ENCODE data around the gene ATP9A.
A peak's percentile ranks its signal among the peaks of the same experiment; 100 is the strongest.
"Not testable (repeated sequence)": the region's sequence is repeated elsewhere in the genome, so short reads cannot be mapped to it uniquely, and the experiment has no call there.

ATP9A gene

GRCh38 chr20:51656726-51657260 is 111.4 kb downstream of the ATP9A start:
- Histone ChIP-seq H2BK5ac (ENCODE audit: low read length) (no peak overlapping the region), H3K4me2 (ENCODE audit: insufficient read depth, low read length, poor library complexity, severe bottlenecking) (no peak overlapping the region), H3K9ac (ENCODE audit: low read depth, low read length, poor library complexity) (no peak overlapping the region), H4K91ac (ENCODE audit: low read depth, low read length, poor library complexity) (no peak overlapping the region), H3K14ac (ENCODE audit: low read length) (no peak overlapping the region), H3K27ac (replicated peaks; ENCODE audit: low read length) (no peak overlapping the region), H3K4me1 (ENCODE audit: control insufficient read depth in 2 of 2, insufficient read depth in 1 of 2, low read depth in 1 of 2, low read length in 2 of 2) (peaks cover 0 to 1% of the 10 kb centered on the region in 2 donors), H3K9me3 (replicated peaks in 1 of 2; ENCODE audit: control insufficient read depth in 2 of 2, insufficient read depth in 1 of 2, low read depth in 1 of 2, low read length in 2 of 2) (no peaks in the 10 kb centered on the region), H2BK12ac (ENCODE audit: low read length) (no peak overlapping the region), H3K27me3 (ENCODE audit: control insufficient read depth in 3 of 3, insufficient read depth in 3 of 3, low read depth in 1 of 3, low read length in 3 of 3) (no peaks in the 10 kb centered on the region), H3K4me3 (ENCODE audit: low read length in 2 of 2) (peak overlapping the region in 1 of 2 donors; percentile 22), H3K36me3 (replicated peaks in 1 of 2; ENCODE audit: control insufficient read depth in 2 of 2, insufficient read depth in 2 of 2, low read length in 2 of 2) (peaks cover 0 to 56% of the 10 kb centered on the region in 2 donors), H2BK120ac (ENCODE audit: low read depth, low read length) (no peak overlapping the region), H2AFZ (ENCODE audit: low read length) (no peak overlapping the region), H2BK15ac (ENCODE audit: low read length) (no peak overlapping the region), H3K18ac (ENCODE audit: low read length) (no peak overlapping the region), H3K4ac (ENCODE audit: low read length) (no peak overlapping the region), H3K79me1 (ENCODE audit: low read depth, low read length) (no peaks in the 10 kb centered on the region), H4K8ac (ENCODE audit: low read depth, low read length) (no peak overlapping the region), H3K23ac (ENCODE audit: low read depth, low read length, poor library complexity) (no peak overlapping the region), H2AK5ac (ENCODE audit: low read depth, low read length) (no peak overlapping the region)
- no CpG with 5 or more reads among the region's 21 CpGs for WGBS, 2 donors (ENCODE audit: extremely low coverage in 2 of 2, insufficient read length in 2 of 2, insufficient replicate concordance in 1 of 2)
- no peak for DNase-seq (ENCODE audit: low spot score)

DNA sequence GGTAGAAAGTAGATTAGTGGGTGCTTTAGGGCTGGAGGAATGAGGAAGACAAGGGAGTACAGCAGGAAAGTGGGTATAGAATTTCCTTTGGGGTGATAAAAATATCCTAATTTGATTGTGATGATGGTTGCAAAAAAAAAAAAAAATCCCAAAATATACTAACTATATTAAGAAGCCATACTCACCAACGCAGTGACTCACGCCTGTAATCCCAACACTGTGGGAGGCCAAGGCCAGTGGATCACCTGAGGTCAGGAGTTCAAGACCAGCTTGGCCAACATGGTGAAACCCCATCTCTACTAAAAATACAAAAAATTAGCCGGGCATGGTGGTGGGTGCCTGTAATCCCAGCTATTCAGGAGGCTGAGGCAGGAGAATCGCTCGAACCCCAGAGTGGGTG is 112.1 kb downstream of the ATP9A start:
- H3K9ac ChIP-seq (ENCODE audit: low read depth, low read length, poor library complexity); H2BK5ac ChIP-seq (ENCODE audit: low read length); H3K14ac ChIP-seq (ENCODE audit: low read length); H3K4ac ChIP-seq (ENCODE audit: low read length); H2BK120ac ChIP-seq (ENCODE audit: low read depth, low read length); H3K4me1 ChIP-seq (ENCODE audit: control insufficient read depth in 2 of 2, insufficient read depth in 1 of 2, low read depth in 1 of 2, low read length in 2 of 2); H3K4me3 ChIP-seq (ENCODE audit: low read length in 2 of 2); H3K23ac ChIP-seq (ENCODE audit: low read depth, low read length, poor library complexity); H3K9me3 ChIP-seq (replicated peaks in 1 of 2; ENCODE audit: control insufficient read depth in 2 of 2, insufficient read depth in 1 of 2, low read depth in 1 of 2, low read length in 2 of 2); H2AK5ac ChIP-seq (ENCODE audit: low read depth, low read length); H3K4me2 ChIP-seq (ENCODE audit: insufficient read depth, low read length, poor library complexity, severe bottlenecking); H3K27me3 ChIP-seq (ENCODE audit: control insufficient read depth in 3 of 3, insufficient read depth in 3 of 3, low read depth in 1 of 3, low read length in 3 of 3); H4K91ac ChIP-seq (ENCODE audit: low read depth, low read length, poor library complexity); H2BK15ac ChIP-seq (ENCODE audit: low read length); H3K18ac ChIP-seq (ENCODE audit: low read length); H2BK12ac ChIP-seq (ENCODE audit: low read length); H3K79me1 ChIP-seq (ENCODE audit: low read depth, low read length); H2AFZ ChIP-seq (ENCODE audit: low read length); DNase-seq (ENCODE audit: low spot score); H3K27ac ChIP-seq (replicated peaks; ENCODE audit: low read length); H4K8ac ChIP-seq (ENCODE audit: low read depth, low read length): not testable (repeated sequence)
- H3K36me3 ChIP-seq (replicated peaks in 1 of 2; ENCODE audit: control insufficient read depth in 2 of 2, insufficient read depth in 2 of 2, low read length in 2 of 2): peaks cover 0 to 56% of the 10 kb centered on the region in 2 donors
- WGBS, 2 donors (ENCODE audit: extremely low coverage in 2 of 2, insufficient read length in 2 of 2, insufficient replicate concordance in 1 of 2): no CpG with 5 or more reads among the region's 5 CpGs

DNA sequence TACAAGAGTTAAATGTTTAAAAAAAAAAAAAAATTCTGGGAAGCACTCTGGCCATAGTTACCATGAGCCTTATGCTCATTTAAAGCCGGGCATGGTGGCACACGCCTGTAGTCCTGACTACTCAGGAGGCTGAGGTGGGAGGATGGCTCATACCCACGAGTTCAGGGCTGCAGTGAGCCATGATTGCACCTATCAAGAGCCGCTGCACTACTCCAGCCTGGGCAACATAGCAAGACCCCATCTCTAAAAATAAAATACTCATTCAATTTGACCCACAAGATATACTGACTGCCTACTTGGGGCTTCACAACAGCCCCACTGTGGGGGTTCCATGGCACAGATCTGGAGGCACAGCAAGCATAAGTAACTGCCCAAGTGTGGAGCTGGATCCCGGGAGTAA is 113.7 kb downstream of the ATP9A start:
- no peak overlapping the region for H3K14ac ChIP-seq (ENCODE audit: low read length)
- no peak overlapping the region for H4K91ac ChIP-seq (ENCODE audit: low read depth, low read length, poor library complexity)
- H3K36me3 ChIP-seq (replicated peaks in 1 of 2; ENCODE audit: control insufficient read depth in 2 of 2, insufficient read depth in 2 of 2, low read length in 2 of 2): peaks cover 0 to 56% of the 10 kb centered on the region in 2 donors
- H2BK15ac ChIP-seq (ENCODE audit: low read length): no peak overlapping the region
- no peak overlapping the region for H3K27ac ChIP-seq (replicated peaks; ENCODE audit: low read length)
- H3K18ac ChIP-seq (ENCODE audit: low read length): no peak overlapping the region
- no peak overlapping the region for H2AFZ ChIP-seq (ENCODE audit: low read length)
- H2BK12ac ChIP-seq (ENCODE audit: low read length): no peak overlapping the region
- no peak overlapping the region for H3K9ac ChIP-seq (ENCODE audit: low read depth, low read length, poor library complexity)
- H4K8ac ChIP-seq (ENCODE audit: low read depth, low read length): no peak overlapping the region
- H2BK5ac ChIP-seq (ENCODE audit: low read length): no peak overlapping the region
- H3K4ac ChIP-seq (ENCODE audit: low read length): no peak overlapping the region
- H3K9me3 ChIP-seq (replicated peaks in 1 of 2; ENCODE audit: control insufficient read depth in 2 of 2, insufficient read depth in 1 of 2, low read depth in 1 of 2, low read length in 2 of 2): no peaks in the 10 kb centered on the region
- WGBS, 2 donors (ENCODE audit: extremely low coverage in 2 of 2, insufficient read length in 2 of 2, insufficient replicate concordance in 1 of 2): no CpG with 5 or more reads among the region's 5 CpGs
- no peaks in the 10 kb centered on the region for H3K4me1 ChIP-seq (ENCODE audit: control insufficient read depth in 2 of 2, insufficient read depth in 1 of 2, low read depth in 1 of 2, low read length in 2 of 2)
- H3K4me3 ChIP-seq (ENCODE audit: low read length in 2 of 2): no peak overlapping the region
- no peak overlapping the region for H3K23ac ChIP-seq (ENCODE audit: low read depth, low read length, poor library complexity)
- H3K4me2 ChIP-seq (ENCODE audit: insufficient read depth, low read length, poor library complexity, severe bottlenecking): no peak overlapping the region
- H2BK120ac ChIP-seq (ENCODE audit: low read depth, low read length): no peak overlapping the region
- DNase-seq (ENCODE audit: low spot score): no peak
- H3K27me3 ChIP-seq (ENCODE audit: control insufficient read depth in 3 of 3, insufficient read depth in 3 of 3, low read depth in 1 of 3, low read length in 3 of 3): no peaks in the 10 kb centered on the region
- H2AK5ac ChIP-seq (ENCODE audit: low read depth, low read length): no peak overlapping the region
- no peaks in the 10 kb centered on the region for H3K79me1 ChIP-seq (ENCODE audit: low read depth, low read length)

DNA sequence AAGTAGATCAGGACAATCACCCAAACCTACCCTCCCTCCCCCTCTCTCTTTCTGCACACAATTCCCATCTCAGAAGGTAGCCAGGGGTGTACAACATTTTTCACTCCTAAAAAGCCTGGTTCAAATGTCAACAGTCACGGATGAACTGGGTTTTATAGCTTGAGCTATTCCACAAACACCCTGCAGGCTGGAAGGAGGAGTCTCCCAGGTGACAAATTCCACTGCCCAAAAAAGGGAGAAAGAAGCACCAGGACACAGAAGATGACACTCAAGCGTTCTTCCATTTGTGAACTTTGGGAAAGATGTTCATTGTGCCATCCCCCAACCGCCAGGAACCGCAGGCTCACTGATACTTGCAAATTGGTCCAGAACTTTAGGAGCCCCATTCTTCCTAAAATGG is 114.1 kb downstream of the ATP9A start:
- Histone ChIP-seq H3K9me3 (replicated peaks in 1 of 2; ENCODE audit: control insufficient read depth in 2 of 2, insufficient read depth in 1 of 2, low read depth in 1 of 2, low read length in 2 of 2) (no peaks in the 10 kb centered on the region), H3K23ac (ENCODE audit: low read depth, low read length, poor library complexity) (no peak overlapping the region), H2BK15ac (ENCODE audit: low read length) (no peak overlapping the region), H2BK12ac (ENCODE audit: low read length) (no peak overlapping the region), H3K4me3 (ENCODE audit: low read length in 2 of 2) (no peak overlapping the region), H3K14ac (ENCODE audit: low read length) (no peak overlapping the region), H3K4me2 (ENCODE audit: insufficient read depth, low read length, poor library complexity, severe bottlenecking) (no peak overlapping the region), H3K27me3 (ENCODE audit: control insufficient read depth in 3 of 3, insufficient read depth in 3 of 3, low read depth in 1 of 3, low read length in 3 of 3) (no peaks in the 10 kb centered on the region), H3K79me1 (ENCODE audit: low read depth, low read length) (no peaks in the 10 kb centered on the region), H4K91ac (ENCODE audit: low read depth, low read length, poor library complexity) (no peak overlapping the region), H3K27ac (replicated peaks; ENCODE audit: low read length) (no peak overlapping the region), H2BK120ac (ENCODE audit: low read depth, low read length) (no peak overlapping the region), H2AFZ (ENCODE audit: low read length) (no peak overlapping the region), H4K8ac (ENCODE audit: low read depth, low read length) (no peak overlapping the region), H2BK5ac (ENCODE audit: low read length) (no peak overlapping the region), H3K18ac (ENCODE audit: low read length) (no peak overlapping the region), H3K4me1 (ENCODE audit: control insufficient read depth in 2 of 2, insufficient read depth in 1 of 2, low read depth in 1 of 2, low read length in 2 of 2) (no peaks in the 10 kb centered on the region), H2AK5ac (ENCODE audit: low read depth, low read length) (no peak overlapping the region), H3K4ac (ENCODE audit: low read length) (no peak overlapping the region), H3K36me3 (replicated peaks in 1 of 2; ENCODE audit: control insufficient read depth in 2 of 2, insufficient read depth in 2 of 2, low read length in 2 of 2) (peaks cover 0 to 59% of the 10 kb centered on the region in 2 donors), H3K9ac (ENCODE audit: low read depth, low read length, poor library complexity) (no peak overlapping the region)
- DNase-seq (ENCODE audit: low spot score): no peak
- no CpG with 5 or more reads among the region's 4 CpGs for WGBS, 2 donors (ENCODE audit: extremely low coverage in 2 of 2, insufficient read length in 2 of 2, insufficient replicate concordance in 1 of 2)
